ENCODE results near the gene GTPBP3. TPM values are rescaled to one million over a fixed set of nuclear protein-coding genes. Genes with fewer than 3 reads are reported as not detected.

Gene GTPBP3
- total and polyA plus RNA-seq, 9 of the 15 experiments (the other 6 are each of a cell fraction or from before 2014, with no cell fraction given): 4.9 to 124 (median 22.6) TPM

- no peak; the same call in 1 of the 2 replicates for TF ChIP-seq L3MBTL2 (IDR thresholded peaks at IDR 0.05)
- no peak for TF ChIP-seq U2AF2 (optimal IDR thresholded peaks at IDR 0.05; ENCODE audit: low read depth, low read length)
- no peak for TF ChIP-seq SMAD1 (IDR thresholded peaks at IDR 0.05; ENCODE audit: low read depth, low read length, partially characterized antibody)
- no peak for TF ChIP-seq ZNF449 (CRISPR knock-in tag; IDR thresholded peaks at IDR 0.05)
- no peak for TF ChIP-seq IFI16 (CRISPR knock-in tag; IDR thresholded peaks at IDR 0.05)
- no peak for TF ChIP-seq TSC22D4 (tag; IDR thresholded peaks at IDR 0.05)
- no peak for TF ChIP-seq TGIF2 (CRISPR knock-in tag; IDR thresholded peaks at IDR 0.05)
- no peak for TF ChIP-seq ETV6 (IDR thresholded peaks at IDR 0.05; ENCODE audit: borderline replicate concordance in 1 of 2, low read depth in 2 of 2, low read length in 1 of 2)
- no peak; the same call in 1 of the 2 replicates for TF ChIP-seq ETV6 (CRISPR knock-in tag; IDR thresholded peaks at IDR 0.05; ENCODE audit: borderline replicate concordance)
- TF ChIP-seq MGA (IDR thresholded peaks at IDR 0.05): peak; percentile 1
- peak; percentile 43; the same call in 1 of the 2 replicates for TF ChIP-seq ARID3B (CRISPR knock-in tag; IDR thresholded peaks at IDR 0.05; ENCODE audit: borderline replicate concordance)
- TF ChIP-seq ELF1 (tag; IDR thresholded peaks at IDR 0.05): no peak
These were observed 501 bp downstream of the GTPBP3 start (continued) for GRCh38 chr19:17337675-17338432.
